Activated CD8-positive, alpha-beta memory T cell treated with anti-CD3 and anti-CD28 coated beads, Interleukin-2, amount 50 U/mL, for 24 hours (primary cell): ENCODE results near the gene GNPTAB.
"Not testable (repeated sequence)": the region's sequence is repeated elsewhere in the genome, so short reads cannot be mapped to it uniquely, and the experiment has no call there.

Source experiments
- DNase-seq: peaks from one replicate; pipeline ENCODE4 v3.0.0-alpha.2; 2020; ENCODE audit errors: extremely low read depth

The GNPTAB gene

GRCh38 chr12:101830367-101831325 lies at the start of gene GNPTAB:
Gene GNPTAB, minus strand, starts transcription at chr12:101830959. Its CDS starts 284 bp downstream, at chr12:101830675.
- peak; percentile 86 for DNase-seq

- DNase-seq = no peak
These were observed 47.6 kb upstream of the GNPTAB start for GRCh38 chr12:101878243-101878821.

DNA sequence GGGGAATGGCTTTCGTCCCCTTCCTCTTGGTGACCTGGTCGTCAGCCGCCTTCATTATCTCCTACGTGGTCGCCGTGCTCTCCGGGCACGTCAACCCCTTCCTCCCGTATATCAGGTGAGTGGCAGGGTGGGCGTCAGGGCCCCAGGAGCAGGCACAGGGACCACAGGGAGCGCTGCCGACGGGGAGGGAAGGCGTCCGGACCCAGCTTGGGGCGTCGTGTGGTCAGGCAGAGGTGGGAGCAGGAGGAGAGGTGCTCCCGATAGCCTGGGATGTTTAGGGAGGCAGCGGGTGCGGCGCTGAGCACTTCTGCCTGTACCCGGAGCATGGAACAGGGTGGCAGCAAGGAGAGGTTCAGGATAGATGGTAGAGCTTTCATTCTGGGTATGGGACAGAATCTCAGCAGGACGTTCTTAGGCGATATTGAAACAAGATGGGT lies 47.1 kb upstream of the GNPTAB start:
- no peak for DNase-seq

- DNase-seq = peak; percentile 39
These were observed 46.4 kb upstream of the GNPTAB start, which contains the start of gene DRAM1 for GRCh38 chr12:101876861-101877805. Gene DRAM1, plus strand, starts transcription at chr12:101877580. Its CDS starts 210 bp downstream, at chr12:101877790.

DNA sequence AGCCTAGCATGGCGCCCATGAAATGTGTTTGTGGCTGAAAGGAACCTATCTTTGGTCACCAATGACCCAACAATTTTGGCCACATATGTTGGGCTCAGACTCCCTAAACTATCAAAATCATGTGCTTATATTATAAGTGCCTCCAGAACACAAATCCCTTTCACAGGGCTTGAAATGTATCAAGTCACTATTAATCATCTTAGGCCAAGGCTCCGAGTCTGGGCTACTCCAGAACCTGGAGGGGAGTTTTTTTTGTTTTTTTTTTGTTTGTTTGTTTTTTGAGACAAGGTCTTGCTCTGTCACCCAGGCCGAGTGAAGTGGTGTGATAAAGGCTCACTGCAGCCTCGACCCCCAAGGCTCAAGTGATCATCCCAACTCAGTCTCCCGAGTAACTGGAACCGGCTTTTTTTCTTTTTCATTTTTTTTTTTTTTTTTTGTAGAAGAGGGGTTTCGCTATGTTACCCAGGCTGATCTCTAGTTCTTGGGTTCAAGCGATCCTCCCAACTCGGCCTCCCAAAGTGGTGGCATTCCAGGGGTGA lies 45.6 kb upstream of the GNPTAB start:
- no peak for DNase-seq

DNA sequence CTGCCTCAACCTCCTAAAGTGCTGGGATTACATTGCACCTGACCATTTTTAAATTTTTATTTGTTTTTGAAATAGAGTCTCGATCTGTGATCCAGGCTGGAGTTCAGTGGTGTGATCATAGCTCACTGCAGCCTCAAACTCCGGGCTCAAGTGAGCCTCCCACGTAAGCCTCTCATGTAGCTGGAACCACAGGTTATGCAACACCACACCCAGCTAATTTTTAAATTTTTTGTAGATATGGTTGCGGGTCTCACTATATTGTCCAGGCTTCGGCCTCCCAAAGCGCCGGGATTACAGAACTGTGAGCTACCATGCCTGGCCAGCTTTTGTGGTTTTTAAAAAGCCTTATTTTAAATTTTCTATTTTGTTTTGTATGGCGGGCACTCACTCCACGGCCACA lies 44.4 kb upstream of the GNPTAB start:
- DNase-seq = no peak

- no peak for DNase-seq
These were observed 40.2 kb upstream of the GNPTAB start for GRCh38 chr12:101870925-101871324.

GRCh38 chr12:101867619-101868018 lies 36.9 kb upstream of the GNPTAB start:
- not testable (repeated sequence) for DNase-seq

DNA sequence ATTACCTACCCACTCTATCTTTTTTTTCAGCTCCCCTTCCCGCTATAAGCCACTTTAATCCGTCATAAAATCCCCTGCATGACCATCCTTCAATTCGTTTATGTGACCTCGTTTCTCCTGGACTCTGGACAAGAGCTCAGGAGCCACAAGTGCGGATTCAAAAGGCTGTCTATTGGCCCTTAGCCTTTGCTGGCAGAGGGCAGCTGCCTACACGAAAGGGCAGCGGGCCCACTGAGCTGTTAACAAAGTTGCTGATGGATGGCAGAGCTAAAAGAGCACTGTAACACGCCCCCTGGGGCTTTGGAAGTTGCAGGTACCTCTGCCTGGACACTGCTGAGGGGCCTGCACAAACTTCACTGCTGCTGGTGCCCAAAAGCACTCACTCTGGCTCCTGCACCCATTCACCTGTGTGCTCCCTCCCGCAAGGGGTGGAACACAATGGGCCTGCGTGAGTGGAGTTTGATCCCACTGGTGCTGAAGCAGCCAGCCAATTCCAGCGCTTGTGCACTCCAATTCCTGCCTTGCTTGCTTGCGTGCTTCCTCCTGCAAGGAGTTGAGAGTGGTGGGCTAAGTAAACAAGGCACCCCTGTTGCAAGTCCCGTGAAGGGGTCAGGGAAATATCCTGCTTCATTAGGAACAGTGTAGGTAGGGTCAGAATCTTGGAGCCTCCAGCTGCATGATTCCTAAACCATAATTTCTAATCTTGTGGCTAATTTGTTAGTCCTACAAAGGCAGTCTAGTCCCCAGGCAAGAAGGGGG lies 36.0 kb upstream of the GNPTAB start:
- DNase-seq = no peak

DNA sequence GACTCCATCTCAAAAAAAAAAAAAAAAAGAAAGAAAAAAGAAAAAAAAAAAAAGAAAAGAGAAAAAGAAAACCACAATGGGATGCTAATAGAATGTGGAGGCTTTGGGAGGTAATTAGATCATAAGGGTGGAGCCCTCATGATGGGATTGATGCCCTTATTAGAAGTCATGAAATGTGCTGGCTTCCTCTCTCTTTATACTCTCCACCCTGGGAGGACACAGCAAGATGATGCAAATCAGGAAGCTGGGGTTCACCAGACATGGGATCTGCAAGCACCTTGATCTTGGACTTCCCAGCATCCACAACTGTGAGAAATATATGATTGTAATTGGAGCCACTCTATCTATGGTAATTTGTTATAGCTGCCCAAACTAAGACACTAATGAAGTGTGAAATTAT lies 33.2 kb upstream of the GNPTAB start:
- no peak for DNase-seq

DNA sequence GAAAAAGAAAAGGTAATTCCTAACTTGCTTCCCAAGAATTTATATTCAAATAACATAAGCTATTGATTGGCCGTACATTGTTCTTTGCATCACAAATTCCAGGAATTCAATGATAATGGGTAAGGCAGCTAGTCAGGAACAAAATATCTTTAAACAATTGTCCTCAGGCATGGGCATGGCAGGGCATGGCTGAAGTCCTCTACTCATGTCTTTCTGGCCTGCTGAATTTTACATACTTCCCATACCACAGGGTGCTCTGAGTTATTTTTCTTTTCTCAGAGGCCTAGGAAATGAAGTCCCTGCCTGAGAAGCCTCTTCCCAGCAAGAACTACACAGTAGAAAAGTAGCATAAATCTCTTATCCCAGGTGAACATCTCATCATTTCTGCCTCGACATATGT lies 31.5 kb upstream of the GNPTAB start:
- no peak for DNase-seq

DNA sequence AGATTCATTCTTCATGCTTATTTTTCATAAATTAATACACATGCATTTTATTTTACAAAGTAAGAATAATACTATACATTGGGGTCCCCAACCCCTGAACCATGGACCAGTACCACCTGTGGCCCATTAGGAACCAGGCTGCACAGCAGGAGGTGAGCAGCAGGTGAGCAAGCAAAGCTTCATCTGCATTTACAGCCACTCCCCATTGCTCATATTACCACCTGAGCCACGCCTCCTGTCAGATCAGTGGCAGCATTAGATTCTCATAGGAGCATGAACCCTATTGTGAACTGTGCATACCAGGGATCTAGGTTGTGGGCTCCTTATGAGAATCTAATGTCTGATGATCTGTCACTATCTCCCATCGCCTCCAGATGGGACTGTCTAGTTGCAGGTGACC lies 30.9 kb upstream of the GNPTAB start:
- DNase-seq = not testable (repeated sequence)

DNA sequence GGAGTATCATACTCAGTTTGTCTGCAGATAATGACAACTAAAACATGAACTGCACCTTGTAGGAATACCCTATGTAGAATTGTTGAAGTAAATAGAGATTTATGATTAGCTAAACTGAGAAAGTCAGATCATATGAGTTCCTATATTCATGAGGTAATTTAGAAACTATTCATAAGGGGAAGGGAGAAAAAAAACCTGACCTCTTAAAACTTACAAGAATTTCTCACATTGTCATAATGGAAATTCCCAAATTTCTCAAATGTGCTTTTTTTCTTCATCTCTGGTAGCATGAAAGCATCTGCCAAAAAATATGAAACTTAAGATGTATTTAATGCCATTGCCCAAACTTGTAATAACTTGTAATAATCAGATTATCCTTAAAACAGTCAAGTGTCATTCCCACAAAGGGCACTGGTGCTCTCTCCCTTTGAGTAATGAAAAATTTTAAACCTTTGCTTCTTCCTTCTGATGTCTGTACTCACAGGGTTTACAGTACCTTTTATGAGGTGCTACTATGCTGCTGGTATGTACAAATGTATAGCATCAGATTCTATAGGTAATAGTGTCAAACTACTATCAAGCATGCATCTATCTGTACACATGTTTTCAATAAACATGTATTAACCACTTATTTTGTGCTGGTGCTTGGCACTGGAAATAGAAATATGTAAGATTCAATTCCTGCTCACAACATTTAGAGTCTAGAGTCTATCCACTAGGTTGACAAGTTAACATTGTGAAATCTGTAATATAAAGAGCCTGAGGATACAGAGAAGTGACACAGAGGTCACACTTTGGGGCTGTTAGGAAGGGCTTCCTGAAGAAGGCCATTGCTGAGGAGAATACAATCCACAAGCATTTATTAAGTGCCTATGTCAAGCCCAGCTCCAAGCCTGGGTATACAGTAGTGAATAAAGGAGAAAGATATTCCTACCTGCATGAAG lies 29.2 kb upstream of the GNPTAB start:
- DNase-seq = no peak

DNA sequence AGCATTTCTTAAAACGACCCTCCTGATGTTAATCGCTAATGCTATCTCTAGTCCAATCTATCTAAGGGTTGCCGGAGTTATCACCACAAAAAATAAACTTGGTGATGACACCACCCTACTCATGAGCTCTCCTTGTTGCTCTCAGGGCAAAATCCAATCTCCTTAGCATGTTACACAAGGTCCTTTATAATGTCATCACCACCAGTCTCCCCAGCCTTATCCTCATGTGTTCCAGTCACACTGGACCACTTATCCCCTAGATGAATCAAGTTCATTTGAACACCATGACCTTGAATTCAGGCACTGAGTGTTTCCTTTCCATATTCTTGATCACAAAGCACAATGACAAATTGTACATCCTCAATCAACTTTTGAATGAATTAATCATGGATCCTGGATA lies 27.6 kb upstream of the GNPTAB start:
- no peak for DNase-seq

- DNase-seq = no peak
These were observed 26.3 kb upstream of the GNPTAB start for GRCh38 chr12:101857043-101857558.

DNA sequence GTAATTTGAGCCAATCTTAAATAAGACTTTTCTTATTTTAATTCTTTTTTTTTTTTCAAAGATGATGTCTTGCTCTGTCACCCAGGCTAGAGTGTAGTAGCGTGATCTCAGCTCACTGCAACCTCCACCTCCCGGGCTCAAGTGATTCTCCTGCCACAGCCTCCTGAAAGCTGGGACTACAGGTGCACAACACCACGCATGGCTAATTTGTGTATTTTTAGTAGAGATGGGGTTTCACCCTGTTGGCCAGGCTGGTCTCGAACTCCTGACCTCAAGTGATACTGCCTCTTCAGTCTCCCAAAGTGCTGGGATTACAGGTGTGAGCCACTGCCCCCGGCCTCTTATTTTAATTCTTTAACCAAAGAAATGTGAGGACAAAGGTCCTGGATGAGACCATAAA lies 25.9 kb upstream of the GNPTAB start:
- not testable (repeated sequence) for DNase-seq

DNA sequence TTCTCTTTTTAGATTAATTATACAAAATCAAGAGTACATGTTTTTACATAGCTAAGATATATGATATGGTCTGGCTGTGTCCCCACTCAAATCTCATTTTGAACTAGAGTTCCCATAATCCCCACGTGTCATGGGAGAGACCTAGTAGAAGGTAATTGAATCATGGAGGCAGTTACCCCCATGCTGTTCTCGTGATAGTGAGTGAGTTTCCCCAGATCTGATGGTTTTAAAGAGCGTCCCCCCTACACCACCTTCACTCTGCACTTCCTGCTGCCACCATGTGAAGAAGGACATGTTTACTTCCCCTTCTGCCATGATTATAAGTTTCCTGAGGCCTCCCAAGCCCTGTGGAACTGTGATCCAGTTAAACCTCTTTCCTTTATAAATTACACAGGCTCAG lies 25.2 kb upstream of the GNPTAB start:
- DNase-seq = no peak

GRCh38 chr12:101855364-101855884 lies 24.7 kb upstream of the GNPTAB start:
- no peak for DNase-seq

- DNase-seq = no peak
These were observed 24.0 kb upstream of the GNPTAB start for GRCh38 chr12:101854747-101855146.
